GM06990 (cell line): ENCODE results near the gene PSMD4.

Experiments
- DNase-seq: peaks from one replicate; pipeline ENCODE4 v3.0.0-alpha.2; 2011; ENCODE audit not compliant: insufficient read length; ENCODE audit errors: extremely low read depth
- H3K27me3 ChIP-seq: replicated peaks from 2 replicates; pipeline ENCODE4 v1.6.0; 2011; ENCODE audit warnings: low read length; ENCODE audit not compliant: control insufficient read depth, insufficient read depth
- H3K36me3 ChIP-seq: 2 replicates; pipeline ENCODE4 v1.5.1; 2011; ENCODE audit warnings: low read length; ENCODE audit not compliant: control insufficient read depth, insufficient read depth
- H3K4me3 ChIP-seq: replicated peaks from 2 replicates; pipeline ENCODE4 v1.5.1; 2011; ENCODE audit warnings: low read depth, mild to moderate bottlenecking, control low read depth, low read length
- CTCF ChIP-seq: IDR thresholded peaks from 2 replicates; pipeline ENCODE4 v1.5.1; 2011; ENCODE audit warnings: low read length, control low read depth, mild to moderate bottlenecking, inconsistent platforms; ENCODE audit not compliant: insufficient read depth, poor library complexity, severe bottlenecking

The PSMD4 gene

DNA sequence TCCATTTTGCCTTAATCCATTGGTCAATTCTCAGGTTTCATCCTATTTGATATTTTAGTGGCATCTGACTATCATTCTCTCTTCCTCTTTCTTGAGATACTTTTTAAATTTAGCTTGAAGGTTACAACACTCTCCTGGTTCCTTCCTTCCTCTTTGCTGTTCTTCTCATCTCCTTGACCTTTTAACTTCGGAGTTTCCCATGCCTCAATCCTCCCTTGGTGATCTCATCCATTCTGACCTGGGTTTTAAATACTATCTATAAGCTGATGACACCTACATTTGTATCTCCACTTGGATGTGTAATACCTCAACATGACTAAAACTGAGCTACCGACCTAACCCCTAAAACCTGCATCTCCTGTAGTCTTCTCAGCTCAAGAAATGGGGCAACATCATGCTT, 22.7 kb downstream of the PSMD4 start:
- no peak for TF ChIP-seq CTCF
- H3K4me3 ChIP-seq, result no peak overlapping the region
- no peaks in the 10 kb centered on the region; the same call in 1 of the 2 replicates for H3K36me3 ChIP-seq
- DNase-seq, result peak; percentile 38
- H3K27me3 ChIP-seq, result no peaks in the 10 kb centered on the region

DNA sequence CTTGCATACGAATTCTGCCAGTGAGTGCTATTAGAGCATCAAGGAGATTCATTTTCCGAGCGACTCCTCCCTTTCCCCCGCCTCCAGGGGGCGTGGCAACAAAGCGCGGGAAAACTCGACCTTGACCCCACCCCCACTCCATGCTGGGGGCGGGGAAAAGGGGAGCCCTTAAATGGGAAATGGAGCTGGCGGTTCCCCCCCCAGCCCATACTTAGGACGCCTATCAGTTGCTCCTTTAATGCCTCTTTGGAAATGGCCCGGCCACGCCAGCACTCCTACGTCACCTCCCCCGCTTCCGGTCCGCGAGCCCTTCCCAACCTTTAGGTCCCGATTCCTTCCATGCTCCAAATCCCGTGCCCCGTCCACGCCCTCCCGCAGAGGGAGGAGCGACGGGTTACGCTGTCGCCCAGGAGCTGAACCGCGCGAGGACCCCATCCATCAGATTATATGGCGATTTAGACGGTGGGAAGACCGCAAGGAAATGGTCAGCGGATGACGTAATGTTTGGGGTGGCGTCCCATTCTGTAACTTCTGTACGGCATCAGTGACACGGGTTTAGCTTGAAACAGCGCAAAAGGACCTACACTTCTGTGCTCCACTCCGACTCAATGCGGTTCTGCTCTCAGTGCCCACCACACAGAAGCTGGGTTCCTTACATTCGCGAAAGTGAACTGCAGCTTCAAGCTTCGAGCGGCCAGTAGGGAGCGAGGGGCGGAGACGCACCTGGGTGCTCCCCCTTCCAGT, 26.9 kb downstream of the PSMD4 start:
- Histone ChIP-seq H3K27me3 (no peaks in the 10 kb centered on the region), H3K36me3 (peaks cover 9% of the 10 kb centered on the region), H3K4me3 (peak overlapping the region; percentile 65)
- no peak for TF ChIP-seq CTCF
- DNase-seq, result peak; percentile 96

GRCh38 chr1:151281969-151282882, 27.7 kb downstream of the PSMD4 start, which contains the start of gene ZNF687:
ZNF687 (plus strand) TSS chr1:151282299; CDS start chr1:151286292, 3,993 bp downstream.
- TF ChIP-seq CTCF, result no peak
- Histone ChIP-seq H3K27me3 (no peaks in the 10 kb centered on the region), H3K4me3 (peak within 1 kb of the TSS; percentile 76), H3K36me3 (peaks cover 16% of the 10 kb centered on the region)
- peak; percentile 99 for DNase-seq

- no peak for DNase-seq
- peaks cover 19% of the 10 kb centered on the region for H3K36me3 ChIP-seq
- H3K27me3 ChIP-seq, result no peaks in the 10 kb centered on the region
- no peak for TF ChIP-seq CTCF
- H3K4me3 ChIP-seq, result peak overlapping the region; percentile 76
Measured at GRCh38 chr1:151282883-151283725, 28.6 kb downstream of the PSMD4 start.

- H3K4me3 ChIP-seq, result peak overlapping the region; percentile 76; the same call in 1 of the 2 replicates
- H3K36me3 ChIP-seq, result peaks cover 27% of the 10 kb centered on the region
Measured at GRCh38 chr1:151284013-151284577, 29.6 kb downstream of the PSMD4 start.

More at GRCh38 chr1:151284013-151284577, 29.6 kb downstream of the PSMD4 start:
- H3K27me3 ChIP-seq, result no peaks in the 10 kb centered on the region
- DNase-seq, result no peak
- TF ChIP-seq CTCF, result no peak
